Measurements from ENCODE around the gene DRAM1.
"Not testable (repeated sequence)": the region's sequence is repeated elsewhere in the genome, so short reads cannot be mapped to it uniquely, and the experiment has no call there.

DNA sequence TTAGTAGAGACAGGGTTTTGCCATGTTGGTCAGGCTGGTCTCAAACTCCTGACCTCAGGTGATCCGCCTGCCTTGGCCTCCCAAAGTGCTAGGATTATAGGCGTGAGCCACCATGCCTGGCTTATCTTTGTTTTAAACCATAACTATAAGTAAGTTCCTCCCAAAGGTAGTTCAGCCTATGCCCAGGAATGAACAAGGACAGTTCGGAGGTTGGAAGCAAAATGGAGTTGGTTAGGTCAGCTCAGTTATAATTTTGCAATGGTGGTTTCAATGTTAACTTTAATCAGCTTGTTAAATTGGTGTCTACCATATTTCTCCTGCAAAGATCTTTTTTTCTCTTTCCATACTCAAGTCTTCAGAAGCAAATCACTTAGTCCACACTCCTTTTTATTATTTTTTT lies 9.8 kb upstream of the DRAM1 start:
- not testable (repeated sequence) for TF ChIP-seq POLR2A (IDR thresholded peaks at IDR 0.05; ENCODE audit: low read depth, low read length); CEBPB (IDR thresholded peaks at IDR 0.05; ENCODE audit: low read depth, low read length); RAD21 (IDR thresholded peaks at IDR 0.05; ENCODE audit: low read length); MAZ (IDR thresholded peaks at IDR 0.05; ENCODE audit: borderline replicate concordance, low read depth, low read length); CHD1 (IDR thresholded peaks at IDR 0.05; ENCODE audit: low read depth, low read length); RCOR1 (IDR thresholded peaks at IDR 0.05; ENCODE audit: insufficient replicate concordance, low read length); BHLHE40 (IDR thresholded peaks at IDR 0.05; ENCODE audit: low read depth, low read length); NFE2L2 (IDR thresholded peaks at IDR 0.05; ENCODE audit: low read depth, low read length); FOS (IDR thresholded peaks at IDR 0.05; ENCODE audit: low read depth, low read length); SMC3 (IDR thresholded peaks at IDR 0.05; ENCODE audit: low read depth, low read length); MXI1 (IDR thresholded peaks at IDR 0.05; ENCODE audit: borderline replicate concordance, low read depth, low read length)
- TF ChIP-seq, protein P1, sequence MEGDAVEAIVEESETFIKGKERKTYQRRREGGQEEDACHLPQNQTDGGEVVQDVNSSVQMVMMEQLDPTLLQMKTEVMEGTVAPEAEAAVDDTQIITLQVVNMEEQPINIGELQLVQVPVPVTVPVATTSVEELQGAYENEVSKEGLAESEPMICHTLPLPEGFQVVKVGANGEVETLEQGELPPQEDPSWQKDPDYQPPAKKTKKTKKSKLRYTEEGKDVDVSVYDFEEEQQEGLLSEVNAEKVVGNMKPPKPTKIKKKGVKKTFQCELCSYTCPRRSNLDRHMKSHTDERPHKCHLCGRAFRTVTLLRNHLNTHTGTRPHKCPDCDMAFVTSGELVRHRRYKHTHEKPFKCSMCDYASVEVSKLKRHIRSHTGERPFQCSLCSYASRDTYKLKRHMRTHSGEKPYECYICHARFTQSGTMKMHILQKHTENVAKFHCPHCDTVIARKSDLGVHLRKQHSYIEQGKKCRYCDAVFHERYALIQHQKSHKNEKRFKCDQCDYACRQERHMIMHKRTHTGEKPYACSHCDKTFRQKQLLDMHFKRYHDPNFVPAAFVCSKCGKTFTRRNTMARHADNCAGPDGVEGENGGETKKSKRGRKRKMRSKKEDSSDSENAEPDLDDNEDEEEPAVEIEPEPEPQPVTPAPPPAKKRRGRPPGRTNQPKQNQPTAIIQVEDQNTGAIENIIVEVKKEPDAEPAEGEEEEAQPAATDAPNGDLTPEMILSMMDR (conservative IDR thresholded peaks at IDR 0.05; ENCODE audit: low read depth, low read length), result not testable (repeated sequence)
- TF ChIP-seq, protein P2, sequence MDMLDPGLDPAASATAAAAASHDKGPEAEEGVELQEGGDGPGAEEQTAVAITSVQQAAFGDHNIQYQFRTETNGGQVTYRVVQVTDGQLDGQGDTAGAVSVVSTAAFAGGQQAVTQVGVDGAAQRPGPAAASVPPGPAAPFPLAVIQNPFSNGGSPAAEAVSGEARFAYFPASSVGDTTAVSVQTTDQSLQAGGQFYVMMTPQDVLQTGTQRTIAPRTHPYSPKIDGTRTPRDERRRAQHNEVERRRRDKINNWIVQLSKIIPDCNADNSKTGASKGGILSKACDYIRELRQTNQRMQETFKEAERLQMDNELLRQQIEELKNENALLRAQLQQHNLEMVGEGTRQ (IDR thresholded peaks at IDR 0.05; ENCODE audit: low read depth, low read length), result not testable (repeated sequence)

Data from IMR-90 (cell line).